A673 (cell line): ENCODE data around the gene SLC6A2. TPM values are rescaled to one million over a fixed set of nuclear protein-coding genes. Genes with fewer than 3 reads are reported as not detected.

Experiments
- BruUV-seq: library from RNA; stranded (reverse); fragments of 400-500 nt; replicated peaks from 2 replicates; lab custom pipeline; 2021; lab: Mats Ljungman, UMichigan
- CTCF ChIA-PET: fragments of 300-600 bp; sonication (Branson Sonifier 250); formaldehyde crosslinking; loops from one replicate; lab custom pipeline; 2022; ENCODE audit warnings: antibody characterized with exemption; lab: Charles Lee
- POLR2A ChIA-PET: fragments of 300-600 bp; sonication (Branson Sonifier 250); formaldehyde crosslinking; loops from one replicate; lab custom pipeline; 2022; ENCODE audit warnings: antibody characterized with exemption; ENCODE audit not compliant: low non-redundant PET; lab: Charles Lee
- DNase-seq: peaks from one replicate; pipeline ENCODE4 v3.0.0-alpha.2; 2015; ENCODE audit warnings: low spot score
- H3K27ac ChIP-seq: fragments of 200-600 bp; sonication (generic); 2 replicates; pipeline ENCODE4 v1.5.1; 2016; ENCODE audit warnings: mixed run types, low read depth, mild to moderate bottlenecking, mixed read lengths, antibody characterized with exemption, low read length; ENCODE audit not compliant: poor library complexity, severe bottlenecking
- H3K27me3 ChIP-seq: fragments of 200-600 bp; sonication (generic); replicated peaks from 2 replicates; pipeline ENCODE4 v1.6.1; 2017; ENCODE audit warnings: mixed run types, low read depth, mild to moderate bottlenecking, mixed read lengths, antibody characterized with exemption, low read length; ENCODE audit not compliant: insufficient read depth, poor library complexity
- H3K36me3 ChIP-seq: fragments of 200-600 bp; sonication (generic); 2 replicates; pipeline ENCODE4 v1.6.1; 2016; ENCODE audit warnings: mixed run types, mild to moderate bottlenecking, mixed read lengths, antibody characterized with exemption, low read length; ENCODE audit not compliant: insufficient read depth, poor library complexity, severe bottlenecking
- H3K4me1 ChIP-seq: fragments of 200-600 bp; sonication (generic); 2 replicates; pipeline ENCODE4 v1.6.1; 2017; ENCODE audit warnings: mixed run types, mild to moderate bottlenecking, mixed read lengths, antibody characterized with exemption, low read length; ENCODE audit not compliant: insufficient read depth, poor library complexity, severe bottlenecking
- H3K4me3 ChIP-seq: fragments of 200-600 bp; sonication (generic); 2 replicates; pipeline ENCODE4 v1.5.1; 2016; ENCODE audit warnings: low read depth, mixed run types, mild to moderate bottlenecking, mixed read lengths, low read length; ENCODE audit not compliant: poor library complexity, severe bottlenecking
- H3K9me3 ChIP-seq: fragments of 200-600 bp; sonication (generic); 2 replicates; pipeline ENCODE4 v1.6.1; 2016; ENCODE audit warnings: mixed run types, low read depth, mild to moderate bottlenecking, mixed read lengths, antibody characterized with exemption, low read length; ENCODE audit not compliant: poor library complexity, severe bottlenecking
- EZH2 ChIP-seq: fragments of 200-600 bp; sonication (generic); IDR thresholded peaks from 2 replicates; pipeline ENCODE4 v1.6.1; 2017; ENCODE audit warnings: borderline replicate concordance, low read depth, mild to moderate bottlenecking, mixed read lengths, antibody characterized with exemption, low read length; ENCODE audit not compliant: poor library complexity, severe bottlenecking
- intact Hi-C: fragments of 100-400 bp; cut with micrococcal nuclease; formaldehyde crosslinking; loops from one replicate; pipeline ENCODE4 v1.10.0; 2022; ENCODE audit not compliant: unreplicated experiment
- total RNA-seq: library from RNA; stranded (reverse); gene quantifications from 2 replicates; pipeline ENCODE4 v1.2.3, GENCODE V29; 2021
- TF ChIP-seq, protein P1 (sequence below): fragments of 300-800, 200-600 bp; sonication (generic); conservative IDR thresholded peaks from 2 replicates; pipeline ENCODE4 v1.5.1; 2017; ENCODE audit warnings: low read depth, mild to moderate bottlenecking, antibody characterized with exemption, low read length, moderate library complexity, mixed read lengths

The SLC6A2 gene
- total RNA-seq, 1 experiment from 2014 or later = not detected

DNA sequence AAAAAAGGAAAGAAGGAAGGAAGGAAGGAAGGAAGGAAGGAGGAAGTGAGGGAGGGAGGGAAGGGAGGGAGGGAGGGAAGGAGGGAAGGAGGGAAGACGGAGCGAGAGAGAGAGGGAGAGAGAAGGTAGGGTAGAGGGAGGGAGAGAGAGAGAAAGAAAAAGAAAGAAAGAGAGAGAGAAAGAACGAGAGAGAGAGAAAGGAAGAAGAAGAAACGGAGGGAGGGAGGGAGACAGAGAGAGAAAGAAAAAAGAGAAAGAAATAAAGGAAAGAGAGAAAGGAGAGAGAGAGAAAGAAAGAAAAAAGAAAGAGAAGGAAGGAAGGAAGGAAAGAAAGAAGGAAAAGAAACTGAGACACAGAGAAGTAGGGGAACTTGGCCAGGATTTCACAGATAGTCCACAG lies 8.4 kb upstream of the SLC6A2 start:
- BruUV-seq = no TSS peak
- no peak for DNase-seq
- Histone ChIP-seq H3K36me3 (no peaks in the 10 kb centered on the region), H3K27me3 (peaks cover 41% of the 10 kb centered on the region), H3K9me3 (no peaks in the 10 kb centered on the region), H3K4me1 (no peaks in the 10 kb centered on the region), H3K4me3 (no peak overlapping the region), H3K27ac (no peak overlapping the region)
- intact Hi-C loops = no loop called here
- ChIA-PET POLR2A (no interaction called here), CTCF (interaction anchor here (0.7 kb wide), 1 partner anchor 54 kb away, joined by 3 read pairs; no protein-coding TSS in a partner anchor)
- TF ChIP-seq, protein P1, sequence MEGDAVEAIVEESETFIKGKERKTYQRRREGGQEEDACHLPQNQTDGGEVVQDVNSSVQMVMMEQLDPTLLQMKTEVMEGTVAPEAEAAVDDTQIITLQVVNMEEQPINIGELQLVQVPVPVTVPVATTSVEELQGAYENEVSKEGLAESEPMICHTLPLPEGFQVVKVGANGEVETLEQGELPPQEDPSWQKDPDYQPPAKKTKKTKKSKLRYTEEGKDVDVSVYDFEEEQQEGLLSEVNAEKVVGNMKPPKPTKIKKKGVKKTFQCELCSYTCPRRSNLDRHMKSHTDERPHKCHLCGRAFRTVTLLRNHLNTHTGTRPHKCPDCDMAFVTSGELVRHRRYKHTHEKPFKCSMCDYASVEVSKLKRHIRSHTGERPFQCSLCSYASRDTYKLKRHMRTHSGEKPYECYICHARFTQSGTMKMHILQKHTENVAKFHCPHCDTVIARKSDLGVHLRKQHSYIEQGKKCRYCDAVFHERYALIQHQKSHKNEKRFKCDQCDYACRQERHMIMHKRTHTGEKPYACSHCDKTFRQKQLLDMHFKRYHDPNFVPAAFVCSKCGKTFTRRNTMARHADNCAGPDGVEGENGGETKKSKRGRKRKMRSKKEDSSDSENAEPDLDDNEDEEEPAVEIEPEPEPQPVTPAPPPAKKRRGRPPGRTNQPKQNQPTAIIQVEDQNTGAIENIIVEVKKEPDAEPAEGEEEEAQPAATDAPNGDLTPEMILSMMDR = no peak
- TF ChIP-seq EZH2 = no peak

DNA sequence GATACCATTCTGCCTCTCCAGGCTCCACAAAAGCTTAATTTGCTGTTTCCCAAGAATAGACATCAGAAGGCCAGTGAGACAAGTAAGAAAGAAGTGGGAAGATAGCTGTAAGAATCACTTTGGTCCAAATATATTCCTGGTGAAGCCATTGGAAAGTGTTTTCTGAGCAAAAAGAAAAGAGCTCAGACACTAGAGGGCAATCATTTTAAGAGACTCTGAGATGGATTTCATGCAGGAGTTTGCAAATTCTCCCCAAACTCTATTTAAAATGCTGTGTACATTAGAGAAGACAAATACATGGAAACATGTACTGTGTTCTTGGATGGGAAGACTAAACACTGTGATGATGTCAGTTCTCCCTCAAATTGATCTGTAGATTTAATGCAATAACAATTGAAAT lies 8.0 kb upstream of the SLC6A2 start:
- Histone ChIP-seq H3K9me3 (no peaks in the 10 kb centered on the region), H3K4me1 (no peaks in the 10 kb centered on the region), H3K27me3 (peaks cover 46% of the 10 kb centered on the region), H3K27ac (no peak overlapping the region), H3K4me3 (no peak overlapping the region), H3K36me3 (no peaks in the 10 kb centered on the region)
- no peak for DNase-seq
- ChIA-PET POLR2A (no interaction called here), CTCF (interaction anchor here (0.7 kb wide), 1 partner anchor 53 kb away, joined by 3 read pairs; no protein-coding TSS in a partner anchor)
- intact Hi-C loops = no loop called here
- no TSS peak for BruUV-seq
- TF ChIP-seq, protein P1 = no peak; the same call in 1 of the 2 replicates
- no peak for TF ChIP-seq EZH2

DNA sequence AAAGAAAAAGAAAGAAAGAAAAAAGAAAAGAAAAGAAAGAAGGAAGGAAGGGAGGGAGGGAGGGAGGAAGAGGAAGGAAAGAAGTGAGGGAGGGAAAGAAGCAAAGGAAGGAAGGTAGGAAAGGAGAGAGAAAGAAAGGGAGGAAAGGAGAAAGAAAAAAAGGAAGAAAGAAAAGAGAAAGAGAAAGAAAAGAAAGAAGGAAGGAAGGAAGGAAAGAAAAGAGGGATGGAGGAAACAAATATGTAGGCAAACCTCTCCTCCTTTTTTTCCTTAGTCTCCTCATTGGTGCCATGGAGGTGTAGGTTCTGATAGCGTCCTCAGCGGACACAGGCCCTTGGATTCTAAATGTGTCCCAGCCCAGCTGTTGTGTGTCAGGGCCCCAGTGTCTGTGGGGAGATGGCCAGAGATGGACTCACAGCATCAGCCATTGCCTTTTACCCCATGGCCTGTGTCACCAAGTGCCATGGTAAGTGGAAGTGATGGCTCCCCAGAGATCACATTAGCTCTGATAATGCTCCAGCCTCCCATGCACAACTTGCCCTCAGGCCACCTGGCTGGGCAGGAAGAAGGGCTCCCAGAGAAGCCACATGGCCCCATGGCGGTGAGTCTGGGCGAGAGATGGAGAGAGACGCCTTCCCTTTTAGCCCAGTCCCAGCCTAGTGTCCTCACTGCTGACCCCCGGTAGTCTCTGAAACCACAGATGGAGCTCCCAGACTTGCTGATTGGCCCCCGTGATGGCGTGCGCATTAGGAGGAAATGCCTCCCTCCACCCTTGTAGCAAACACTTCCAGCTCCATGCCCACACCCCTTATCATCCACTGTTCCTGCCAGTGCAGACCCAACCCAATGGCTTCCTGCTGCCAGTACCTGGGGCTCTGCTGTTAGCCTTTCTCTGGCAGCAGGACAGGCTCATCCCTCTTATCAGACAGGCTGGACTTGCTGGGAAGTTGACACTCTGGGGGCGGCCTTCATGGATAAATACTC lies 3.7 kb upstream of the SLC6A2 start:
- Histone ChIP-seq H3K27me3 (peaks cover 89% of the 10 kb centered on the region), H3K27ac (no peak overlapping the region), H3K9me3 (no peaks in the 10 kb centered on the region), H3K36me3 (no peaks in the 10 kb centered on the region), H3K4me3 (no peak overlapping the region), H3K4me1 (no peaks in the 10 kb centered on the region)
- DNase-seq = no peak
- TF ChIP-seq, protein P1 = no peak
- TF ChIP-seq EZH2 = no peak
- CTCF ChIA-PET = no interaction called here
- POLR2A ChIA-PET = no interaction called here
- intact Hi-C loops = no loop called here
- BruUV-seq = no TSS peak
